Inflammatory macrophage treated with lipopolysaccharide for 4 hours (primary cell): ENCODE measurements around the gene NXPH4.

Source experiments
- DNase-seq: peaks from one replicate; pipeline ENCODE4 v3.0.0-alpha.2; 2020

Gene NXPH4

DNA sequence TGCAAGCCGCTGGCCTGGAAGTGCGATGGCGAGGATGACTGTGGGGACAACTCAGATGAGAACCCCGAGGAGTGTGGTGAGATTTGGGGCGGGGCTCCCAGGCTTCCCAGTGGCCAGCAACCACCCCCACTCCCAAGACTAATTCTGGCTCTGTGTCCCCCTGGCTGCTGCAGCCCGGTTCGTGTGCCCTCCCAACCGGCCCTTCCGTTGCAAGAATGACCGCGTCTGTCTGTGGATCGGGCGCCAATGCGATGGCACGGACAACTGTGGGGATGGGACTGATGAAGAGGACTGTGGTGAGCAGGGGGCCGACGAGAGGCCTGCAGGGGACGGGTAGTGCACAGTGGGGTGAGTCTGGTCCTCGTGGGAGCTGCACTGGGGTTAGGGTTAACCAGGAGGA is 12.1 kb upstream of the NXPH4 start:
- DNase-seq, result no peak

DNA sequence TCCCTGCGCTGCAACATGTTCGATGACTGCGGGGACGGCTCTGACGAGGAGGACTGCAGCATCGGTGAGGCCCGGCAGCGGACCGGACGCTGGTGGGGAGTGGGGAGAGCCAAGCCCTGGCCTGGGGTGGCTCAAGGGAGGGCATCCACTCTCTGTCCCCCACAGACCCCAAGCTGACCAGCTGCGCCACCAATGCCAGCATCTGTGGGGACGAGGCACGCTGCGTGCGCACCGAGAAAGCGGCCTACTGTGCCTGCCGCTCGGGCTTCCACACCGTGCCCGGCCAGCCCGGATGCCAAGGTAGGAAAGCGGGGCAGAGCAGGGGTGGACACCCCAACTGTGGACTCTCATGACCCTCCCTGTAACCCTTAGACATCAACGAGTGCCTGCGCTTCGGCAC is 11.4 kb upstream of the NXPH4 start:
- DNase-seq, result no peak

DNA sequence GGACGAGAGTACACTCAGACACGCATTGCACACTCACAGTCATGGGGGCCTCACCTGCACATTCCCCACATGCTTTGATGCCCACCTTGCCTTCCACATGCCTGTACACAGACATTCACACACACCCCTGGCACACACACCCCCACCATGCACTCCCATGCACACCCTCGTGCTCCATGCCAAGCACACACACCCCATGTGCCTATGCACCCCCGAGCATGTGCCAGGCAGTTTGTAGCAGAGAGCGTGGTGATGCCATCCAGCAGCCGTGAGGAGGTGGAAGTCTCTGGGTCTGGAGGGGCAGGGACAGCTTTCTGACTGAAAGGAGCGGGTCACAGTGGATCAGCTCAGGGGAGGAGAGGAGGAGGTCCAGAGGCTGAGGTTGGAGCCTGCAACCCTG is 10.7 kb upstream of the NXPH4 start:
- DNase-seq, result no peak

DNA sequence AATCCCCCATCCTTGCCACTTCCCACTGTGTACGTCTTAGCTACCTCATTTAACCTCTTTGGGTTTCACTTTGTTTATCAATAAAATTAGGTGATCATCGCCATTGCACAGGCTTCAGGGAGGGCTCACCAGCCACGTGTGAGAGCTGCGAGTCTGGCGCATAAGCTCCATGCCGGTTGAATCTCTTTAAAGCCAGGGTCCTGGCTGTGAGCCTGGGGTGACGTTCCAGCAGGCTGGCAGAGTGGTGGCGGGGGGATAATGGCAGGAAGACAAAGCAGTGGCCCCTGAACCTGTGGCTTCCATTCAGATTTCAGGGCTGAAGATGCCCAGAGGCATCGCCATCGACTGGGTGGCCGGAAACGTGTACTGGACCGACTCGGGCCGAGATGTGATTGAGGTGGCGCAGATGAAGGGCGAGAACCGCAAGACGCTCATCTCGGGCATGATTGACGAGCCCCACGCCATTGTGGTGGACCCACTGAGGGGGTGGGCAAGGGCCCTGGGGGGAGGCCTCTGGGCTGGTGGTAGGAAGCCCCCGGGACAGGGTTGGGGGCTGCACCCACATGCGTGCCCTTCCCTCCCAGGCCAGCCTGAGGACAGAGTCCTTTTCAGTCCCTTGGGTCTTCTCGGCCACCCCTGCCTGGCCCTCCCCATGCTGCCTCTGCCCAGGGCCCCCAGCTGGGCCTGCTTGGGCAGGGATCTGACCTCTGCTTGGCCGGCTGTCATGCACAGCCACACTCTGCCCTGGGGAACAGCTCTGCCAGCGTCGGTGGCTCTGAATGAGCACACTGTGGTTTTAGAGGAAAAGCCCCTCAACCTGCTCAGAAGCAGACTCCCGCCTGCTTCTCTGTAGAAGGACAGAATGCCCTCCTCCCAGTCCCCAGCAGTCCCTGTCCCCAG is 8.6 kb upstream of the NXPH4 start:
- no peak for DNase-seq

DNA sequence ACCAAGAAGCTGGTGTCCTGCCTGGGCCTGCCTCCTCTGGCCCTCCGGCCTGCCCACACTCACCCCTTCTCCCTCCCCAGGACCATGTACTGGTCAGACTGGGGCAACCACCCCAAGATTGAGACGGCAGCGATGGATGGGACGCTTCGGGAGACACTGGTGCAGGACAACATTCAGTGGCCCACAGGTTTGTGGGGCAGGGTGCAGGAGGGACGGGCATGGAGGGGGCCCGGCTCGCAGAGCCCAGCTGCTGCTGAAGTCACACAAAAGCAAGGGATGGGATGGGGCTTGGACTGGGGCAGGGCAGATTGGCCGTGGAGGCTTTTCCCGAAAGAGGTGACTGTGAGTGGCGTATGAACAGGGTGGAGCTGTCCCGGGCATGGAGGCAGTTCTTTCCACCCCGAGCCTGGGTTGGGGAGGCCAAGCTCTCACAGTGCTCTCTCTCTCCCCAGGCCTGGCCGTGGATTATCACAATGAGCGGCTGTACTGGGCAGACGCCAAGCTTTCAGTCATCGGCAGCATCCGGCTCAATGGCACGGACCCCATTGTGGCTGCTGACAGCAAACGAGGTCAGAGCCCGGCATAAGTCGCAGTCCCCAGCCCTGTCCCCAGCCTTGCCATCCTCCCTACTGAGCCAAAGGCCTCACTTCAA is 7.8 kb upstream of the NXPH4 start:
- DNase-seq, result no peak

DNA sequence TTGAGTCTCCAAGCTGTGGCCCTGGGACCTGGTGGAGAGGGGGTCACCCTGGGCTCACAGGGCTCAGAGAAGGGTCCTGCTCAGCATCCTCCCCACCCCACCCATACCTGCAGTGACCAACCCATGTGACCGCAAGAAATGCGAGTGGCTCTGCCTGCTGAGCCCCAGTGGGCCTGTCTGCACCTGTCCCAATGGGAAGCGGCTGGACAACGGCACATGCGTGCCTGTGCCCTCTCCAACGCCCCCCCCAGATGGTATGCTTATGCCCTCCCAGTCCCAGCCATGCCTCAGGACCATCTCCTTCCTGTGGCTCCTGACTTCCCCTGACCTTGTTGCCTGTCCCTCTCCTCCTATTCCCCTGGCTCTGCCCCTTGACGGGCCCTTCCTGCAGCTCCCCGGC is 6.7 kb upstream of the NXPH4 start:
- no peak for DNase-seq

DNA sequence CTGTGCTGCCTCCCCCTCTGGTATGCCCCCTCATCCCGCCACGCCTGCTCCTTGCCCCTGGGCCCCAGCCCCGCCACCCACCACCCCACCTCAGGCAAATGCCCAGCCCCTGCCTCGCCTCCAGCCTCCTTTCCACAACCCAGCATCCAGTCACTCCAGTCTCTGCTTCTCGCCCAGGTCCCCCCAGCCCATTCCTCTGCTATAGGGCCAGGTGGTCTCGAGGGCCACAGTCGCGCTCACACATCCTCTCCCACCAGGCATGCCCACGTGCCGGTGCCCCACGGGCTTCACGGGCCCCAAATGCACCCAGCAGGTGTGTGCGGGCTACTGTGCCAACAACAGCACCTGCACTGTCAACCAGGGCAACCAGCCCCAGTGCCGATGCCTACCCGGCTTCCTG is 6.1 kb upstream of the NXPH4 start:
- DNase-seq, result no peak

DNA sequence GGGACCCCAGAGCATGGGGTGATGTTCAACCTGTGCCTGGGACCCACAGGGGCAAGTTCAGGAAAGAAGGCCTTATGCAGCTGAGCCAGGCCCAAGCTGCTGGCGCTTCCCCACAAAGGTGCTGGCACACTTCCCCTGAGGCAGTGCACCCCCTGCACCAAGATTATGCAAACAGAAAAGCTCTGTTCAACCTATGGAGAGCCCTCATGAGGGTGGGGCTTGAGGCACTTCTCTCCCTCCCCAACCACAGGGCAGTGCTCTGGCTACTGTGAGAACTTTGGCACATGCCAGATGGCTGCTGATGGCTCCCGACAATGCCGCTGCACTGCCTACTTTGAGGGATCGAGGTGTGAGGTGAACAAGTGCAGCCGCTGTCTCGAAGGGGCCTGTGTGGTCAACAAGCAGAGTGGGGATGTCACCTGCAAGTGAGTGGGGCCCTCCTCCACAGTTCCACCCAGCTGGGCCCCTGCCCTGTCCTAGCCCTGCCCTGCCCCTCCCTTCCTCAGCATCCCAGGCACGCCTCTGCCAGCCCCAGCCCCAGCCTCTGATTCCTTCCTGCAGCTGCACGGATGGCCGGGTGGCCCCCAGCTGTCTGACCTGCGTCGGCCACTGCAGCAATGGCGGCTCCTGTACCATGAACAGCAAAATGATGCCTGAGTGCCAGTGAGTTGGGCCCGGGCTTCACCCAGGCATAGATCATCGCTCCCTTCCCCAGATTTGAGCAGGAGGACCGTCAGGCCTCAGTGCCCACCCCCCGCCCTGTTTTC is 5.5 kb upstream of the NXPH4 start:
- no peak for DNase-seq

DNA sequence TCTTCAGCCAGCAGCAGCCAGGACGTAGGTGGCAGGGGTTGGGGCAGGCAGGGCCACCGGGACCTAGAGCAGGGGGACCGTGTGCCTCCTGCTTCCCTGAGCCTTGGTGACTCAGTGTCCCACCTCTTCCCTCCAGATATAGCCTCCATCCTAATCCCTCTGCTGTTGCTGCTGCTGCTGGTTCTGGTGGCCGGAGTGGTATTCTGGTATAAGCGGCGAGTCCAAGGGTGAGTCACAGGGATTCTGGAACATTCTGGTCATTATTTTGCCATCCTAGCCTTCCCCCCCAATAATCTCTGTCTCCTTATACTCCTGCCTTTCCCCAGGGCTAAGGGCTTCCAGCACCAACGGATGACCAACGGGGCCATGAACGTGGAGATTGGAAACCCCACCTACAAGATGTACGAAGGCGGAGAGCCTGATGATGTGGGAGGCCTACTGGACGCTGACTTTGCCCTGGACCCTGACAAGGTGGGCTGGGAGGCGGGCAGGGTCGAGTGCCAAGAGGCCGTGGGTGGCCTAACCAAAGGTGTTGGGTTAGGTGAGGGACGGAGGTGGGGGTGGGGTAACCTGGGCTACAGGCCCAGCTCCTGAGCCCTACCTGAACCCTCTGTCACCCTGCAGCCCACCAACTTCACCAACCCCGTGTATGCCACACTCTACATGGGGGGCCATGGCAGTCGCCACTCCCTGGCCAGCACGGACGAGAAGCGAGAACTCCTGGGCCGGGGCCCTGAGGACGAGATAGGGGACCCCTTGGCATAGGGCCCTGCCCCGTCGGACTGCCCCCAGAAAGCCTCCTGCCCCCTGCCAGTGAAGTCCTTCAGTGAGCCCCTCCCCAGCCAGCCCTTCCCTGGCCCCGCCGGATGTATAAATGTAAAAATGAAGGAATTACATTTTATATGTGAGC is 4.5 kb upstream of the NXPH4 start:
- DNase-seq, result no peak

DNA sequence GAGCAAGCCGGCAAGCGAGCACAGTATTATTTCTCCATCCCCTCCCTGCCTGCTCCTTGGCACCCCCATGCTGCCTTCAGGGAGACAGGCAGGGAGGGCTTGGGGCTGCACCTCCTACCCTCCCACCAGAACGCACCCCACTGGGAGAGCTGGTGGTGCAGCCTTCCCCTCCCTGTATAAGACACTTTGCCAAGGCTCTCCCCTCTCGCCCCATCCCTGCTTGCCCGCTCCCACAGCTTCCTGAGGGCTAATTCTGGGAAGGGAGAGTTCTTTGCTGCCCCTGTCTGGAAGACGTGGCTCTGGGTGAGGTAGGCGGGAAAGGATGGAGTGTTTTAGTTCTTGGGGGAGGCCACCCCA is 3.9 kb upstream of the NXPH4 start:
- DNase-seq, result no peak

DNA sequence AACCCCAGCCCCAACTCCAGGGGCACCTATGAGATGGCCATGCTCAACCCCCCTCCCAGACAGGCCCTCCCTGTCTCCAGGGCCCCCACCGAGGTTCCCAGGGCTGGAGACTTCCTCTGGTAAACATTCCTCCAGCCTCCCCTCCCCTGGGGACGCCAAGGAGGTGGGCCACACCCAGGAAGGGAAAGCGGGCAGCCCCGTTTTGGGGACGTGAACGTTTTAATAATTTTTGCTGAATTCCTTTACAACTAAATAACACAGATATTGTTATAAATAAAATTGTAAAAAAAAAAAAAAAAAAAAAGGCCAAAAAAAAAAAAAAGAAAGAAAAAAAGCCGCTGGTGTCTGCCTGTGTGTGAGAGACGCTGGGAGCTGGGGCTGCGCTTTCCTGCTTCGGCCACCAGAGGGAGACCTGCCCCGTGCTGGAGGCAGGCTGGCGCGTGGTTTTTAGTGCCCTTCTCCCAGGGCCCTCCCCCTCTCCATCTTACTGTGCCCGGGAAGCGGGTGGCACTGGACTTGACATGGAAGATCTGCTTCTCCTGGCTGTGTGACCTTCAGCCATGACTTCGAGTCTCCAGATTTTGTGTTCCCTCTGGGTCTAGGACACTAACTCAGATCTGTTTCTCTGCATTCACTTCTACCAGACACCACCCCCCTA is 3.4 kb upstream of the NXPH4 start:
- peak; percentile 70 for DNase-seq

DNA sequence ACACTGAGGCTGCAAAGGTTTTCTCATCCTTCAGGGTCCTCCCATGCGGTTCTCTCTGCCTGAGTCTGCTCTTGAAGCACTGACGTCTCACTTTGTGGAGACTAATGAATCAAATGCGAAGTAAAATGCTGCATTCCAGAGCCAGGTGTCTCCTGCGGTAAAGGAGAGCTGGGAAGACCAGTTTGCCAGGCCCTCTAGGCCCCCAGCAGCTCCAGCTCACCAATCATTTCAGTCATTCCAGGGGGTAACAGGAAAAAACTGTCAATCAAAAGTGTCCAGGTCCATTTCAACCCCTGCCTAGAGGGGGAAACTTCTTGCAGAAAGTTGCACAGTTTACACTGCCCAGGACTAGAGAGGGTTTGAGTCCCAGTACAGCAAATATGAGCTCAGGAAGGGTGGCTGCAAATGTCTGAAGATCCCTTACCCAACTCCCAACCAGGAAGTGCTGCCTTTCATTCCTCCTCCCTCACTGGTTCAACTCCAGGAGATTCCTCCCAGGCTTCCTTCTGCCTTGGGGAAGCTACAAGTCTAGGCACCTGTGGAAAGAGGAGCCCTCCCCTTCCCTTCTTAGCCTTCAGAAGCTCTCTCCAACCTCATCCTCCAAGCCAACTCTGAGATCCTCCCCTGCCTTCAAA is 2.7 kb upstream of the NXPH4 start:
- DNase-seq, result no peak

DNA sequence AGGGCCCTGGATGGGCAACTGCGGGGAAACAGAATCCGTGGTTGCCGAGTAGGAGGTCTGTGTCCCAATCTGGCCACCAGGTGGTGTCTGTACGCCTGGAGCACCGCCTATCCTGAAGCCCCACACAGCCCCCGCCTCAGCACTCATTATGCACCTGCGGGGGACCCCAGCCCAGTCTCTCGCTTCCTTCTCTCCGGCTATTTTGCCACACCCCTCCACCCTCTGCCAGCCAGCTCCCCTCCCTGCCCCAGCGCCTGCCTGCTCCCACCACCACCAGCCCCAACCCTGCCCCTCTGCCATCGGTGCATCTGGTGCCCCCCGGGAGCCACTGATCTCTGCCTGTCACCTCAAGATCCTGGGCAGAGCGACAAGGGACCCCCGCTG is 2.2 kb upstream of the NXPH4 start:
- peak; percentile 61 for DNase-seq

DNA sequence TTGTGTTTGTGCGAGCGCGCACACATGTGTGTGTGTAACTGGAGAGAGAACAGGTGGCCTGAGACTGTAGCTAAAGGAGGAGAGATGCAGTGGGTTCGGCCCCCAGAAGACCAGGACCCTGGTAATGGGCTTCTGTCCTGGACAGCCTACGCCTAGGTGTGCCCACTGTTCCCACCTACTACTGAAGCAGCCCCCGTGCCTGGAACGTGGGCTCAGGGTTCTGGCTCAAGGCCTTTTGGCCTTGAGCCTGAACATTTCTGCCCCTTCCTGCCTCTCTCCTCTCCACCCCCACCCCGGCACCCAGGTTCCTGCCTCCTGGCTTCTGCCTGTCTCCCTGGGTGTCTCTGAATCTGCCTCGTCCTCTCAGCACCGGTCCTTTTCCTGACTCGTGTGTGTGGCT is 1.5 kb upstream of the NXPH4 start:
- DNase-seq, result no peak

DNA sequence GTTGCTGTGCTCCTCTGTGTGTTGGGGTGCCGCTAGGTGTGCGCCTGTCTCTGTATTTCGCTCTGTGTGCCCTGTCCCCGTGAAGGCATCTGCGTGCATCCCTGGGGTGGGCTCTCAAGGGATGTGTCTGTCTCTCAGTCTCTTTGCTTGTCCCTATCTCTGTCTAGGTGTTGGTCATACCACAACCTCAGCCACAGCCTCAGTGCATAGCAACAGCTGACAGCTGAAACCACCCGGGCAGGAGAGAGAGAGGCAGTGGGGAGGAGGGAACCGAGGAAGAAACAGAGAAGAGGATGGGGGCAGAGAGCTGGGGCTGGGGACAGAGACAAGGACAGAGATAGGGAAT is 953 bp upstream of the NXPH4 start:
- DNase-seq, result no peak

DNA sequence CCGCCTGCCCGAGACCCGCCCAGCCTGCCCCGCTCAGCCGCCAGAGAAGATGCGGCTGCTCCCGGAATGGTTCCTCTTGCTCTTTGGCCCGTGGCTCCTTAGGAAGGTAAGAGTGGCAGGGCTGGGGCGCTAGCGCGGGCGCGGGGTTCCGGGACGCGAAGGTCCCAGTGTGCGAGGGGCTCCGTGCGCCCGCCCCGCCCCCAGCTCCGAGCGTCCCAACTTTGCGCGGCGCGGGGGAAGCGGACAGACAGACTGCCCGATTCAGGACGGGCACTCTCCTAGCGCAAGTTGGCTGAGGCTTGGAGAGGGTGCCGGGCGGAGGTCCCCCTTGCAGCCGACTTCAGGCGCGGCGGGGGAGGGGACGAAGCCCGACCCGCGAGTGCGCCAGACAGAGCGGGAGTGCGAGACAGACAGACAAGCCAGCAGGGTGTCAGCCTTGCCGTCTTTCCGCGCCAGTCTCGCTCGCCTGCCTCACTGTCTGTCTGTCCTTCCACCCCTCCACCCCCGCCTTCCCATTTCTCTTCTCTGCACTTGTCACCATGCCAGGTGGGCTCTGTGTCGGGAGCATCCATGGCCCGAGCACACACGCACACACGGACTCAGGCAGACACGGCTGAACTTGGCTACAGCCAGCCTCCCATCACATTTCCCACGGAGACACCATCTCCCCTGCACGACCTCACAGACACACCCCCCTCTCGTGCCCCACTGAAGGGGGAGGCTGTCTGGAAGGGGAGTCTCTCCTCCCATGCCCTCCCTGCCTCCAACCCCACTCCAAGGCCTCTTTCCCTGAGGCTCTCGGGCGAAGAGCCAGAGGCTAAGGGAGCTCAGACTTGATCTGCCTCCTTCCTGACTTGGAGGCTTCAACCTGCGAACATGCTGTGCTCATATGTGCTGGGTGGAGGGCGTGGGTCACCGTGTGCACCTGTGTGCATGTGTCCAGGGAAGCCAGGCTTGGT is 606 bp downstream of the NXPH4 start:
- DNase-seq, result no peak

DNA sequence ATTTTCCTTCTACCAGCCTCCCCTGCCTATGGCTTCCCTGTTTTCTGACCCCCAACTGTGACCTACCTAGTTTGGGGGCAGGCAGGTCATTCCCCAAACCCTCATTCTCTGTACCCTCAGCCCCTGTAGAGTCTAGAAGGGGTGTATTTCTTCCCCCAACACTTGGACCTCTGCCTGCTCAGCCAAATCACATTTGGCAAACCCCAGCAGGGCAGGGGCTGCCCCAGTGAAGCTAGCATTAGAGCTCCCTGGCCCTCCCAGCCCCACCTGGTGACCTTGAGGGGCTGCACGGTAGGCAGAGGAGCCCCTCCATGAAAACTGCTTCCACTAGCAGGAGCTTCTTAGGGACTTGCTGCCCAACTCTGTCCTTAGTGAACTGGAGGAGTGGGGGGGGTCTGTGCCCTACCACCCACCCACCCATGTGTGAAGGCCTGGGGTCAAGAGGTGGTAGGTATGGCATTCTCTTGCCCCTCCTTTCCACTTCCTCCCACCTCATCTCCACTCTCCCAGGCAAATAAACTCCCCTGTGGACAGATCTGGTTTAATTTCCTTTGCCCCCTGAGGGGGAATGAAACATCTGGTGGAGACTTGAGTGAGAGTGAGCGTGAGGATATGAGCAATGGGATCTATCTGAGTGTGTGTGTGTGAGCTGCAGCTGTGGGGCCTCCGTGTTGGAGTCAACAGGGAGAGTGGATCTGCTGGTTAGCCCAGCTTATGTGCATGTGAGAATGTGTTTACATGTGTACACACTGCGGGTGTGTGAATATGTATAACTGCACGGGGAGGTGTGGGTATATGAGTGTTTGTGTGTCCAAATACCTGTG is 1.6 kb downstream of the NXPH4 start:
- DNase-seq, result no peak

DNA sequence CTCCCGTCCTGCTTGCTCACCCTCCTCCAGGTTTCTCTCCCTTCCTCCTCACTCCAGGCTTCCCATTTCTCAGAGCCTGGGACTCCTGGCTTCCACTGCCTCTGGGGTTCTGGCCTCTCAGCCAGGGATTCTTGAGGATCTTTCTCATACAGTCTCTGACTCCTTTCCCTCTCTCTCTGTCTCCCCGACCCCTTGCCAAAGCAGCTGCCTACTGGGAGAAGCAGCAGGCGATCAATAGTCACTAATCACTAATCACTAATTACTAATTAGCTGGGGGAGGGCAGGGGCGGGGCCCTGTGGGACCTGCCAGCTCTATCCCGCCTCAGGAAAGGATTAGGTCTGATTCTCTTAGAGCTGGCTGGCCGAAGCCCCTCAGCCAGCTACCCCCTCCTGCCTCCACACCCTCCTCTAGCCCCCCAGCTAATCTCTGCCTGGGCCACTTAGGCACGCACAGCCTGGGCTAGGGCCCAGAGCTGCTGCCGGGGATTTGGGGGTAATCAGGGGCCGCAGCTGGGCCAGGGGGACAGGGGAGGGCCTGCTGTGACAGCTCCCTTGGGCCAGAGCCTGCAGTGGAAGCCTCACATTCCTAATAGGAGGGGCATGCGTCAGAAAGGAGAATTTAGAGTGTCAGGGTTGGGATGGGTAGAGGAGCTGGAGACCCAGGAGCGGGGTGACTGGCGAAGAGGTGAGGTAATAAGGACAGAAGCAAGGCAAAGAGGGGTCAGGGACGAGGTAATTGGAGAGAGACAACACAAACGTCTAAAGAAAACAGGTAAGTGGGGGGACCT is 2.8 kb downstream of the NXPH4 start:
- no peak for DNase-seq
